ENCODE data around the gene SLCO2B1.

GRCh38 chr11:75212411-75212810, 61.5 kb downstream of the SLCO2B1 start:
- TF ChIP-seq, protein P1, sequence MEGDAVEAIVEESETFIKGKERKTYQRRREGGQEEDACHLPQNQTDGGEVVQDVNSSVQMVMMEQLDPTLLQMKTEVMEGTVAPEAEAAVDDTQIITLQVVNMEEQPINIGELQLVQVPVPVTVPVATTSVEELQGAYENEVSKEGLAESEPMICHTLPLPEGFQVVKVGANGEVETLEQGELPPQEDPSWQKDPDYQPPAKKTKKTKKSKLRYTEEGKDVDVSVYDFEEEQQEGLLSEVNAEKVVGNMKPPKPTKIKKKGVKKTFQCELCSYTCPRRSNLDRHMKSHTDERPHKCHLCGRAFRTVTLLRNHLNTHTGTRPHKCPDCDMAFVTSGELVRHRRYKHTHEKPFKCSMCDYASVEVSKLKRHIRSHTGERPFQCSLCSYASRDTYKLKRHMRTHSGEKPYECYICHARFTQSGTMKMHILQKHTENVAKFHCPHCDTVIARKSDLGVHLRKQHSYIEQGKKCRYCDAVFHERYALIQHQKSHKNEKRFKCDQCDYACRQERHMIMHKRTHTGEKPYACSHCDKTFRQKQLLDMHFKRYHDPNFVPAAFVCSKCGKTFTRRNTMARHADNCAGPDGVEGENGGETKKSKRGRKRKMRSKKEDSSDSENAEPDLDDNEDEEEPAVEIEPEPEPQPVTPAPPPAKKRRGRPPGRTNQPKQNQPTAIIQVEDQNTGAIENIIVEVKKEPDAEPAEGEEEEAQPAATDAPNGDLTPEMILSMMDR (IDR thresholded peaks at IDR 0.05; ENCODE audit: borderline replicate concordance, extremely low read depth, low read length, poor library complexity, severe bottlenecking) = no peak
- no peak for TF ChIP-seq EZH2 (IDR thresholded peaks at IDR 0.05; ENCODE audit: borderline replicate concordance, low read depth, low read length, severe bottlenecking)
